ENCODE data around the gene MYO3A. TPM values are rescaled to one million over a fixed set of nuclear protein-coding genes. Genes with fewer than 3 reads are reported as not detected.

MYO3A gene
- total RNA-seq, 2 donors from 2014 or later: 5.2 TPM; not detected in 1

DNA sequence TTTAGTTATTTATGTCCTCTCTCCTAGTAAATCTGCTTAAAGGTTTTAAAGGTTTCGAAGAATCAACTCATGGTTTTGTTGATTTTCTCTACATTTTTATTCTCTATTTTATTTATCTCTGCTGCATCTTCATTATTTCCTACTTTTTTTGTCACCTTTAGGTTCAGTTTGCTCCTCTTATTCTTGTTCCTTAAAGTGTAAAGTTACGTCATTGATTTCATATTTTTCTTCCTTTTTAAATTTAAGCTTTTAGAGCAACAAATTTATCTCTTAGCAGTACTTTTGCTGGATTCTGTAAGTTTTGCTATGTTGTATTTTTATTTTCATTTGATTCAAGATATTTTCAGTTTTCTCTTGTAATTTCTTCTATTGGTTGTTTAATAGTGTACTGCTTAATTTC is 10.7 kb downstream of the MYO3A start:
- H3K27me3 ChIP-seq (replicated peaks; ENCODE audit: insufficient read depth): no peaks in the 10 kb centered on the region
- DNase-seq (ENCODE audit: low spot score): no peak
- WGBS: 94% methylated on average over 2 of the region's 2 CpGs
- no peaks in the 10 kb centered on the region for H3K9me3 ChIP-seq
- TF ChIP-seq, protein P1, sequence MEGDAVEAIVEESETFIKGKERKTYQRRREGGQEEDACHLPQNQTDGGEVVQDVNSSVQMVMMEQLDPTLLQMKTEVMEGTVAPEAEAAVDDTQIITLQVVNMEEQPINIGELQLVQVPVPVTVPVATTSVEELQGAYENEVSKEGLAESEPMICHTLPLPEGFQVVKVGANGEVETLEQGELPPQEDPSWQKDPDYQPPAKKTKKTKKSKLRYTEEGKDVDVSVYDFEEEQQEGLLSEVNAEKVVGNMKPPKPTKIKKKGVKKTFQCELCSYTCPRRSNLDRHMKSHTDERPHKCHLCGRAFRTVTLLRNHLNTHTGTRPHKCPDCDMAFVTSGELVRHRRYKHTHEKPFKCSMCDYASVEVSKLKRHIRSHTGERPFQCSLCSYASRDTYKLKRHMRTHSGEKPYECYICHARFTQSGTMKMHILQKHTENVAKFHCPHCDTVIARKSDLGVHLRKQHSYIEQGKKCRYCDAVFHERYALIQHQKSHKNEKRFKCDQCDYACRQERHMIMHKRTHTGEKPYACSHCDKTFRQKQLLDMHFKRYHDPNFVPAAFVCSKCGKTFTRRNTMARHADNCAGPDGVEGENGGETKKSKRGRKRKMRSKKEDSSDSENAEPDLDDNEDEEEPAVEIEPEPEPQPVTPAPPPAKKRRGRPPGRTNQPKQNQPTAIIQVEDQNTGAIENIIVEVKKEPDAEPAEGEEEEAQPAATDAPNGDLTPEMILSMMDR (IDR thresholded peaks at IDR 0.05): no peak
- TF ChIP-seq POLR2AphosphoS5 (IDR thresholded peaks at IDR 0.05) (no peak), POLR2A (IDR thresholded peaks at IDR 0.05) (no peak)
- no peaks in the 10 kb centered on the region for H3K36me3 ChIP-seq
- no peak overlapping the region for H3K27ac ChIP-seq
- intact Hi-C loops (cut with DNase I): no loop called here
- no peaks in the 10 kb centered on the region for H3K4me1 ChIP-seq (replicated peaks)
- H3K4me3 ChIP-seq: no peak overlapping the region

DNA sequence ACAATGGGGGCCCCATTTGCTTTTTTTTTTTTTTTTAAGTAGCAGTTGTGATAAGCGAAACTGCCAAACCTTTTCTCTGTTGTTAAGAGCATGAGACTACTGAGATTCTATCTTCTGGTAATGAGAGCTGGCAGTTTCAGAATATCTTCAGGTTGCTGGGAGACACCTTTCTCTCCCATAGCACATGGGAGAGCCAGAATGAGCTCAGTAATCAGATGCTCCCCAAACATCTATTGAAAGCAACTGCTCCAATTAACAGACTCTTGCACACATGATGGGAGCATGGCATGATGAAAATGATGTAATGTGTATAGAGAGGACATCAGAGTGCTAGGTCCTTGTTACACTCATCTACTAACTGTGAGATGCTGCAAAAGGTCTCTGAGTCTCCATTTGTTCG is 18.8 kb downstream of the MYO3A start:
- no peak for DNase-seq (ENCODE audit: low spot score)
- intact Hi-C loops (cut with DNase I): no loop called here
- H3K4me3 ChIP-seq: no peak overlapping the region
- no peak overlapping the region for H3K27ac ChIP-seq
- no peaks in the 10 kb centered on the region for H3K36me3 ChIP-seq
- no peaks in the 10 kb centered on the region for H3K4me1 ChIP-seq (replicated peaks)
- no peaks in the 10 kb centered on the region for H3K9me3 ChIP-seq
- whole genome bisulfite sequencing: 91% methylated on average over 2 of the region's 2 CpGs
- TF ChIP-seq POLR2AphosphoS5 (IDR thresholded peaks at IDR 0.05): no peak
- TF ChIP-seq, protein P1 (IDR thresholded peaks at IDR 0.05): no peak
- TF ChIP-seq POLR2A (IDR thresholded peaks at IDR 0.05): no peak
- no peaks in the 10 kb centered on the region for H3K27me3 ChIP-seq (replicated peaks; ENCODE audit: insufficient read depth)

DNA sequence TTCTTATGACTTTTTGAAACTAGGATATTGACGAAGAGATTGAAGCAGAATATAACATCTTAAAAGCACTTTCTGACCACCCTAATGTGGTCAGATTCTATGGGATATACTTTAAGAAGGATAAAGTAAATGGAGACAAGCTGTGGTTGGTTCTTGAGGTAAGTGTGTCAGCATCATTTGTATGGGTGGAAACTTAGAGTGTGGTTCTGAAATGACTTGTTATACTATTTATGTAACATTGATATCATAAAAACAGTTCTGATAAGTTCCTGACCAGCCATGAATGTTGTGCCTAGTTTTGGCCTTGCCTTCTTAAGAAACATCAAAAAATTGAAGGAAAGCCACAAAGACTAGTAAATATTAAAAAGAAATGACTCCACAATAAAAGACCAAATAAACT is 20.8 kb downstream of the MYO3A start:
- Histone ChIP-seq H3K4me1 (replicated peaks) (no peaks in the 10 kb centered on the region), H3K9me3 (no peaks in the 10 kb centered on the region), H3K4me3 (no peak overlapping the region), H3K27me3 (replicated peaks; ENCODE audit: insufficient read depth) (no peaks in the 10 kb centered on the region), H3K27ac (no peak overlapping the region), H3K36me3 (no peaks in the 10 kb centered on the region)
- WGBS: 90% methylated on average over 1 of the region's 1 CpG
- TF ChIP-seq POLR2A (IDR thresholded peaks at IDR 0.05) (no peak), POLR2AphosphoS5 (IDR thresholded peaks at IDR 0.05) (no peak)
- TF ChIP-seq, protein P1 (IDR thresholded peaks at IDR 0.05): no peak
- intact Hi-C loops (cut with DNase I): no loop called here
- DNase-seq (ENCODE audit: low spot score): no peak

DNA sequence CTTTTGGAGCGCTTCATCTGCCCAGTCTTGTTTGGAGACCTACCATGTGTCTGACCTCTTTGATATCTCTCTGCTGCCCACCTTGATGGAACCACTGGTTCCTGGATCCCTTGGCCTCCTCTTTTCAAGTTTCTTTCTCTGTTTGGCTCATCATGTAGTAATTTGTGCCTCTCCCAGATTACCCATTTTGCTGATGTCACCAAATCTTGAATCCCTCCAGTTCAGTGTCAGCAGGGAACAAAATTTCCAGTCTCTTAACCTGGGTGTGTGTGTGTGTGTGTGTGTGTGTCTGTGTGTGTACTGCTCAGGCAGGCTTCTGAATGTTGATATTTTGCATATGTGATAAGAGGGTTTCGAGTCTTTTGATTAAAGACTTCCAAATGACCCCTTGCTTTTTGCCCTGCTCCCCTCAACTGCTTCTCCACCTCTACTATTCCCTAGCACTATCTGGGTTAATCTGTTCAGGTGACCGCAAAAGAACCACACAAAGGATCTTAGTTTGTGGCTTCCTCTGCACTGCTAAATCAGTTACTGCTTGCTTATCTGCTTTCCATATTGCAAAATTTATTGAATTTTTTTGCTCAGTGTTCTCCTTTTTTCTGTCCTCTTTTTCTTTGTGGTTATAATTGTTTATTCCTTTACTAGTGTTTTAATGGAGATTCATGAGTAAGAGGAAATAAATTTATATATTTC is 25.7 kb downstream of the MYO3A start:
- Histone ChIP-seq H3K36me3 (no peaks in the 10 kb centered on the region), H3K4me1 (replicated peaks) (no peaks in the 10 kb centered on the region), H3K27ac (no peak overlapping the region), H3K4me3 (no peak overlapping the region), H3K9me3 (no peaks in the 10 kb centered on the region), H3K27me3 (replicated peaks; ENCODE audit: insufficient read depth) (no peaks in the 10 kb centered on the region)
- intact Hi-C loops (cut with DNase I): no loop called here
- 81% methylated on average over 3 of the region's 3 CpGs for WGBS
- no peak for DNase-seq (ENCODE audit: low spot score)
- TF ChIP-seq, protein P1 (IDR thresholded peaks at IDR 0.05): no peak
- TF ChIP-seq POLR2AphosphoS5 (IDR thresholded peaks at IDR 0.05): no peak
- no peak for TF ChIP-seq POLR2A (IDR thresholded peaks at IDR 0.05)

DNA sequence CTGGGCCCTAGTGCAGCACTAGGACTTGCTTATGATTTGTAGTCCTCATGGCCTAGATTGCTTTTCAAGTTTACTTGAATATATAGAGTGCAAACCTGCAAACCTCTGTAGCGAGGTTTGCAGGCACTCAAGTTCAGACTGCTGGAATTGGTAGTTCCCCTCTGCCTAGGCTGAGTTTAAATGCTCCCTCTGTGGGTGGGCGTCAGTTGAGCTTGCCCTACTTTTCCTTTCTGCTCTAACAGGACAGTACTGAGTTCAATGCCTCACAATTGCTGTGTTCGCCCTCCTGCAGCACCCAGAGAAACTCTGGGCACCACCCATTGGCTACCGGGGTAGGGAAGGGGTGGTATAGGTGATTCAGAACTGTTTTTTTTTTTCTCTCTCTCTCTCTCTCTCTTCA is 31.6 kb downstream of the MYO3A start:
- H3K27me3 ChIP-seq (replicated peaks; ENCODE audit: insufficient read depth): no peaks in the 10 kb centered on the region
- no peaks in the 10 kb centered on the region for H3K36me3 ChIP-seq
- no peaks in the 10 kb centered on the region for H3K9me3 ChIP-seq
- TF ChIP-seq, protein P1 (IDR thresholded peaks at IDR 0.05): no peak
- TF ChIP-seq POLR2AphosphoS5 (IDR thresholded peaks at IDR 0.05): no peak
- WGBS: 91% methylated on average over 4 of the region's 4 CpGs
- intact Hi-C loops (cut with DNase I): no loop called here
- H3K4me3 ChIP-seq: no peak overlapping the region
- no peaks in the 10 kb centered on the region for H3K4me1 ChIP-seq (replicated peaks)
- DNase-seq (ENCODE audit: low spot score): no peak
- H3K27ac ChIP-seq: no peak overlapping the region

Data from prostate gland (tissue), 2 donors.